Measurements from ENCODE around the gene MT4.

MT4 gene

GRCh38 chr16:56564793-56565477 lies at the start of gene MT4:
MT4 (plus strand) TSS chr16:56565073; CDS start chr16:56565129, 56 bp downstream.
- DNase-seq (ENCODE audit: low read depth, low spot score), result no peak

GRCh38 chr16:56515665-56516064 lies 49.2 kb upstream of the MT4 start:
- DNase-seq (ENCODE audit: low read depth, low spot score), result no peak

- no peak for DNase-seq (ENCODE audit: low read depth, low spot score)
Measured at GRCh38 chr16:56517206-56517605, 47.7 kb upstream of the MT4 start.

GRCh38 chr16:56518425-56518824 lies 46.4 kb upstream of the MT4 start:
- DNase-seq (ENCODE audit: low read depth, low spot score), result no peak

GRCh38 chr16:56519459-56520250 lies 45.2 kb upstream of the MT4 start, which contains the start of gene BBS2:
BBS2 (minus strand) TSS chr16:56520024; CDS start chr16:56519862, 162 bp downstream.
- peak; percentile 17 for DNase-seq (ENCODE audit: low read depth, low spot score)

- DNase-seq (ENCODE audit: low read depth, low spot score), result no peak
Measured at GRCh38 chr16:56520251-56520577, 44.7 kb upstream of the MT4 start.

- no peak for DNase-seq (ENCODE audit: low read depth, low spot score)
Measured at GRCh38 chr16:56525236-56525635, 39.6 kb upstream of the MT4 start.

GRCh38 chr16:56530872-56531271 lies 34.0 kb upstream of the MT4 start:
- no peak for DNase-seq (ENCODE audit: low read depth, low spot score)

GRCh38 chr16:56532714-56533113 lies 32.2 kb upstream of the MT4 start:
- no peak for DNase-seq (ENCODE audit: low read depth, low spot score)

- DNase-seq (ENCODE audit: low read depth, low spot score), result no peak
Measured at GRCh38 chr16:56534847-56535383, 30.0 kb upstream of the MT4 start.

- DNase-seq (ENCODE audit: low read depth, low spot score), result no peak
Measured at GRCh38 chr16:56538331-56538730, 26.5 kb upstream of the MT4 start.

- DNase-seq (ENCODE audit: low read depth, low spot score), result no peak
Measured at GRCh38 chr16:56539656-56540055, 25.2 kb upstream of the MT4 start.

- no peak for DNase-seq (ENCODE audit: low read depth, low spot score)
Measured at GRCh38 chr16:56542039-56542438, 22.8 kb upstream of the MT4 start.

- DNase-seq (ENCODE audit: low read depth, low spot score), result peak; percentile 81
Measured at GRCh38 chr16:56547120-56547948, 17.5 kb upstream of the MT4 start.

GRCh38 chr16:56547949-56548567 lies 16.8 kb upstream of the MT4 start:
- DNase-seq (ENCODE audit: low read depth, low spot score), result no peak

- no peak for DNase-seq (ENCODE audit: low read depth, low spot score)
Measured at GRCh38 chr16:56549161-56549560, 15.7 kb upstream of the MT4 start.

GRCh38 chr16:56549744-56550385 lies 15.0 kb upstream of the MT4 start:
- DNase-seq (ENCODE audit: low read depth, low spot score), result no peak

- no peak for DNase-seq (ENCODE audit: low read depth, low spot score)
Measured at GRCh38 chr16:56551796-56552738, 12.8 kb upstream of the MT4 start.

GRCh38 chr16:56554441-56554840 lies 10.4 kb upstream of the MT4 start:
- DNase-seq (ENCODE audit: low read depth, low spot score), result no peak
